GM12801 (cell line): ENCODE data around the gene CNGB1.

Experiments
- TF ChIP-seq, protein P1 (sequence below): IDR thresholded peaks from one replicate; pipeline ENCODE4 v1.5.1; 2011; ENCODE audit warnings: control low read depth; ENCODE audit not compliant: insufficient read length; ENCODE audit errors: extremely low read depth

The CNGB1 gene

DNA sequence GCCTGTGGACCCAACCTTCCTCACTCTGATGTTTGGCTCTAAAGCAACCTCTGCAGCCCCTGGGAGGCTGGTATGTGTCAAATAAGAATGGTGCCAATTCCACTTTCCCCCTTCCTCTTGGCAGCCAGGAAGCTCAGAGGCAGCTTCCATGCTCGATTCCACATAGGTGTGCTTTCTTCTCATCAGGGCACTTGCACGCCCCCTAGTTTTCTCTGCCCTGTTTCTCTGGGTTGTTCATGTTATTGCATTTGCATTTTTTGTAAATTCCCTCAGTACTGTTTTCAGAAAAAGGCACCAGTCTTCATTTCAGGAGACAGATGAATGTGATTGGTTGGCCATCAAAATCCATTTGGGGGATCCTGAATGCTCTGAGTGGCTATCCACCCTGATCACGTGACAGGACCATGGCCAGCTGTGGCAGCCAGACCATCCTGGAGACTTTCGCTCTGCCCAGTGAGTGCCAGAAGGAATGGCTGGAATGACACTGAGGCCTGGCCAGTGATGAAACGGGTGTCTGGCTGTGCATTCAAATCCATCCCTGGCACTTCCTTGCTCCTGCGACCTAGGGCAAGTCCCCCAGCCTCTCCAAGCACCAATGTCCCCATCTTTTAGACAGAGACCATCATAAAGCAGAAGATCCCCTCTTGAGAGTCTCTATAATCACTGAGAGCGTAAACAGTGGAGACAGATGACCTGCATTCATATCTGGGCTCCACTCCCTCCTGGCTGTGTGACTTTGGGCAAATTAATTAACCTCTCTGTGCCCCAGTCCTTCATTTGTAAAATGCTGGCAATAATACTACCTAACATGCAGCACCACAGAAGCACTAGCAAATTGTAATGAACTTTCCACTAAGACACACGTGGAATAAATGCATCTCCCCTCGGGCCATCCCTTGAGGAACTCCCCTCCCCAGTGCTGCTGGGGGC lies 56.4 kb downstream of the CNGB1 start:
- TF ChIP-seq, protein P1, sequence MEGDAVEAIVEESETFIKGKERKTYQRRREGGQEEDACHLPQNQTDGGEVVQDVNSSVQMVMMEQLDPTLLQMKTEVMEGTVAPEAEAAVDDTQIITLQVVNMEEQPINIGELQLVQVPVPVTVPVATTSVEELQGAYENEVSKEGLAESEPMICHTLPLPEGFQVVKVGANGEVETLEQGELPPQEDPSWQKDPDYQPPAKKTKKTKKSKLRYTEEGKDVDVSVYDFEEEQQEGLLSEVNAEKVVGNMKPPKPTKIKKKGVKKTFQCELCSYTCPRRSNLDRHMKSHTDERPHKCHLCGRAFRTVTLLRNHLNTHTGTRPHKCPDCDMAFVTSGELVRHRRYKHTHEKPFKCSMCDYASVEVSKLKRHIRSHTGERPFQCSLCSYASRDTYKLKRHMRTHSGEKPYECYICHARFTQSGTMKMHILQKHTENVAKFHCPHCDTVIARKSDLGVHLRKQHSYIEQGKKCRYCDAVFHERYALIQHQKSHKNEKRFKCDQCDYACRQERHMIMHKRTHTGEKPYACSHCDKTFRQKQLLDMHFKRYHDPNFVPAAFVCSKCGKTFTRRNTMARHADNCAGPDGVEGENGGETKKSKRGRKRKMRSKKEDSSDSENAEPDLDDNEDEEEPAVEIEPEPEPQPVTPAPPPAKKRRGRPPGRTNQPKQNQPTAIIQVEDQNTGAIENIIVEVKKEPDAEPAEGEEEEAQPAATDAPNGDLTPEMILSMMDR: no peak

DNA sequence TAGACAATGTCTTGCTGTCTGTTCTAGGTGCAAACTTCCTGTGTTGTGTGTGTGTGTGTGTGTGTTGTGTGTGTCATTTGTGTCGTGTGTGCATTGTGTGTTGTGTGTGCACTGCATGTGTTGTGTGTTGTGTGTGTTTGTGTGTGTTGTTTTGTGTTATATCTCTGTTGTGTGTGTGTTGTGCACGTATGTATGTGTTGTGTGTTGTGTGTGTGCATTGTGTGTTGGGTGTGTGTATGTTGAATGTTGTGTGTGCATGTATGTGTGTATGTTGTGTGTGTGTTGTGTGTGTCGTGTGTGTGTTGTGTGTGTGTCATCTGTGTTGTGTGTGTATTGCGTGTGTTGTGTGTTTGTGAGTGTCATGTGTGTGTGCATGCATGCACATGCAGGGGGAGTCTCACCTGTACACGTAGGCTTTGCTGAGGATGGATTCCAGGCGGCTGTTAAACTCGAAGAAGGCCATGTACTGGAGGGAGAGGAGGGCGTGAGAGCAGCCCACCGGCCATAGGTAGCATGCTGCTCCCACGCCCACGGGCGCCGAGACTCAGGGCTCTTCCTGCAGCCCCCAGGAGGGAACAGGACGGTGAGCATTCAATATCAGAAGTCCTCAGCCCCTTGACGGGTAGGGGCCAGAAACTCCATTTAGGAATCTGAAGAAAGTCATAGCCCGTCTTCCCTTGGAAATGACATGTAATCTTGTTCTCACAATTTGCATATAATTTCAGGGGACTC lies 58.2 kb downstream of the CNGB1 start:
- TF ChIP-seq, protein P1: no peak

DNA sequence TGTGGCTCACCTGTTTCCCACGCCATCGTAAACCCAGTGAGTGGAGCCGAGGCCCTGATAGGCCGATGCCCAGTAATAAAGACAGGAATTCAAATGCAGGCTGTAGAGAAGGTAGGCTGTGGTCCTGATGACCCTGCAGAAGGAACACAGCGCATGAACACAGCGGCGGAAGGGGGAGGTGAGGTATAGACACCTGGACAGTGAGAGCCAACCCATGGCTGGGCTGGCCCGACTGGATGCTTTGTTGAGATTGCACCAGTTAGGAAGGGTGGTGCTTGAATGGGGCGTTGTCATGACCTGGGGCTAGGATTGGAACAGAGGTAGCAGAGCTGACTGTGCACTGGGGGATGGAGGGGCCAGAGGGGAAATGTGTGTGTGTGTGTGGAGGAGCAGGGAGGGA lies 59.2 kb downstream of the CNGB1 start:
- TF ChIP-seq, protein P1: no peak

DNA sequence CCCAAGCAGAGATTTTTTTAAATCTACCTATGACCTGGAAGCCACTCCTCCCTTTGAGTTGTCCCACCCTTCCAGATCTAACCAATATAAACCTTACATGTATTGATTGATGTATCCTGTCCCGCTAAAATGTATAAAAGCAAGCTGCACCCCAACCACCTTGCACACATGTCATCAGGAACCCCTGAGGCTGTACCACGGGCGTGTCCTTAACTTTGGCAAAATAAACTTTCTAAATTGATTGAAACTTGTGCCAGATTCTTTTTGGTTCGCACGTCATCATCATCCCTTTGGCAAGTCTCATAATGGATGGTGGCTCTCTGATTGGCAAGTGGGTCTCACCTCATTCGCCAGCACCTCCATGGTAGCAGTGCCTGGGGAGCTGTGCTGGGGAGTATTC lies 60.2 kb downstream of the CNGB1 start:
- TF ChIP-seq, protein P1: no peak

DNA sequence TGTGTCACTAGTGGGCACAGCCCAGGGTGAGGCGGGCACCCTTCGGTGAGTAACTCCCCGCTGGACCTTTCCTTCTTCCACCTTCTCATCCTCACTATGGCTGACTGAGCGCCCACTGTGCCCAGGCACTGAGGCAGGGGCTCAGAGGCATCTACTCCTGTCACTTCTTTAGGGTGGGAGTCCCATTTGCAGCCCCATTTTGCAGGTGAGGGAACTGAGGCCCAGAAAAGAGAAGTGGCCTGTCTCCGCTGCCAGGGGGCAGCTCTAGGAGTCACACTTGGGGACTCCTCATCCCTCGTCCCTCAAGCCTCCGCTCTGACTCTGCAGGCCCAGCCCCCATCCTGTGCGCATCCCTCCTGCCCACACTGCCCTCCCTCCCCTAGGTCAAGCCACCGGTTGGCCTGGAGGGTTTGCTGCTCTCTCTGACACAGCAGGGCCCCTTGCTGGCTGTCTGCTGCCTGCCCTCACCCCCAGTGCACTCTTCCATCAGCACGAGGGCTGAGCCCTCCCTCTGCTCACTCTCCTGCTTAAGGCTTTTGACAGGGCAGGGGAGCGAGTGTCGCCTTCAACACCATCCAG lies 62.4 kb downstream of the CNGB1 start:
- TF ChIP-seq, protein P1: no peak

DNA sequence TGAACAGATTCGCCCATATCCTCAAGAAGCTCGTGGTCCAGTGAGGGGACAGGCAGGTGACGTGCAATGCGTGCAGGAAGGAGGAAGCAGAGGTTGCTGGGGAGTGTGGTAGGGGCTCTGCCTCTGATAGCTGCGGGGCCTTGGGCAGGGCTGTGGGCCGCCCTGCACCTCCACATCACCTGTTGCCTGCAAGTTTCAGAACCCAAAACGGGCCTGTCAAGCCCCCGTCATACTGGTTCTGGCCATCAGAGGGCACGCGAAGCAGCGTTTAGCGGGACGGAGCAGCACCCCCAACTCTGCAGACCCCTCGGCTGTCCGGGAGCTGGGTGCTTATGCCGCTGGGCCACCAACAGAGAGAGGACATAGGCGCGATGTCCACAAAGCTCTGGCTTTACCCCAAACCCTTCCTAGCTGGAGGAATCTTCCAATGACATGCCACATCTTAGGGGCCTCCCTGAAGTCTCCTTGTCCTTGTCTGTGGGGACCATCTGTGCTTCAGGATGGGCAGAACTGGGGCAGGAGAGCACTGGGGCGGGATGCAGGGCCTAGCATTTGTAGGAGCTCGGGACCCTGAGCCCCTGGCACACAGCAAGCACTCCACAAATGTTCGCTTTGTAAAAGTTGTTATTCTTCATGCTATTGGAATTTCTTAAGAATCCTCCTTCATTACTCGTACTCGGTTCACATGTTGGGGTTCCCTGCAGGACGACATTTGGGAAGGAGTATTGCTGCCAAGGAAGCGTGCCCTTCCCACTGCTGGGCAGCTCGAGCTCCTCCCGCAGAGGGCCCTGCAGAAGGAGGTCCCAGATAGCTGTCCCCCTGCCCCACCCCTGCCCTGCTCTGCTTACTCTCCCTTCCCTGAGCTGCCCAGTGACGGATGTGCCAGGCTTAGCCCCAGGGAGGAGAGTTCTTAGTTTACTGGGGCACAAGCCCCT lies 64.3 kb downstream of the CNGB1 start:
- TF ChIP-seq, protein P1: no peak

DNA sequence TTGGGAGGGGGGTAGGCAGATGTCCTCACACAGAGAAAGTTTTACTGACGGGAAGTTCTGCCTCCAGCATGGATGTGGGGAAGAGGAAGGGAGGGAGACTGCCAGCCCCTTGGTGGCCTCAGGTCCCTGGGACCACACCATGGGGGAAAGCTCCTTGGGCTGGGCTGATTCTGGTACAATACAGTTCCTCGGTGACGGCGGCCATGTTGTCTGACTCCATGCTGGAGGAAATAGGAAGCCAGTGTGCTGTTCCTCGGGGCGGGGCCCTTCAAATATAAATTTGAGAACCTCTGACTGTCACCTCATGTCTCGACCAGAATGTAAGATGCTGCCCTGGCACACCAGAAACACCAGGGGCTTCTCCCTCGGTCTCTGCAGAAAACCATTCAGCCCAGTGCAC lies 66.8 kb downstream of the CNGB1 start:
- TF ChIP-seq, protein P1: no peak
